ENCODE data around the gene RRP7A.
"Not testable (repeated sequence)": the region's sequence is repeated elsewhere in the genome, so short reads cannot be mapped to it uniquely, and the experiment has no call there.

The RRP7A gene, protein sequence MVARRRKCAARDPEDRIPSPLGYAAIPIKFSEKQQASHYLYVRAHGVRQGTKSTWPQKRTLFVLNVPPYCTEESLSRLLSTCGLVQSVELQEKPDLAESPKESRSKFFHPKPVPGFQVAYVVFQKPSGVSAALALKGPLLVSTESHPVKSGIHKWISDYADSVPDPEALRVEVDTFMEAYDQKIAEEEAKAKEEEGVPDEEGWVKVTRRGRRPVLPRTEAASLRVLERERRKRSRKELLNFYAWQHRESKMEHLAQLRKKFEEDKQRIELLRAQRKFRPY

DNA sequence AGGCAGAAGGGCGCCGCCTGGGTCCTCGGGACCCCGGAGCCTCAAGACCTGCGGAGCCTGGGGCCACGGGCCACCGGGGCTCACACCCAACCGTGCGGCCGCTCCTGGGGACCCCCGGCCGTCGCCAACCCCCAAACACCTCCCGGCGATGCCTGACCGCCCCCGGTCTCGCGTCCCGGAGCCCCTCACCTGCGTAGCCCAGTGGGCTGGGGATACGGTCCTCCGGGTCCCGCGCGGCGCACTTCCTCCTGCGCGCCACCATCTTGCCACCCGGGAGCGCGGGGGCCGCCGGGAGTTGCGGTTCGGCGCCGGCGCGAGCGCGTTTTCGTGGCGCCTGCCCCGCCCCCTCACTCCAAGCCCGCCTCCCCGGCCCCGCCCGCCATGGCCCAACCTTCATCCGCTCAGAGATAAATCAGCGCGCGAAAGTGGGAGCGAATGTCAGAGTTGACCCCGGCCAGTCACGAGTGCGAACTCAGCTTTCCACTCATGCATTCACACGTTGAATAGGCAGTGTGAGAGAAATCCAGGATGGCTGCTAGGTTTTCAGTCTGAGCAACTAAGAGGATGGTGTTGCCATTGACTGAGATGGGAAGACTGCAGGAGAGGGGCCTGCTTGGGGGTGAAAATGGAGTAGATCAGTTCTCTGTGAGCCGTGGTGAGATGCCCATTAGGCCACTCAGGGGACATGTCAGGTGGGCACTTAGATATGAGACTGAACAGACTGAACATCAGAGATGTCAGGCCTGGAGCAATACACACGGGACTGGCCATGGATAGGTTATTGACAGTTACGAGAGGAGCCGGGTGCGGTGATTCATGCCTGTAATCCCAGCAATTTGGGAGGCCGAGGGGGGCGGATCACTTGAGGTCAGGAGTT is at the start of gene RRP7A:
RRP7A (minus strand) TSS at position 272 of the 877 bp plus-strand sequence; CDS start at position 262, 10 bp downstream.
- peak; percentile 61 to 74 (median 67) for DNase-seq (ENCODE audit: low read depth in 2 of 3, low spot score in 2 of 3)

DNA sequence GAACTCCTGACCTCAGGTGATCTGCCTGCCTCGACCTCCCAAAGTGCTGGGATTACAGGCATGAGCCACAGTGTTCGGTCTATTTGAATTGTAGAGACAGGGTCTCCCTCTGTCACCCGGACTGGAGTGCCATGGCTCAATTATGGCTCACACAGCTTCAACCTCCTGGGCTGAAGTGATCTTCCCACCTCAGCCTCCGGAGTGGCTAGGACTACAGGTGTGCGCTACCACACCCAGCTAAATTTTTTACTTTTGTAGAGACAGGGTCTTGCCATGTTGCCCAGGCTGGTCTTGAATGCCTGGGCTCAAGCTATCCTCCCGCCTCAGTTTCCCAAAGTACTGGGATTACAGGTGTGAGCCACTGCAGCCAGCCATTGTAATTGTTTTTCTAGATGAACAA is 48.4 kb upstream of the RRP7A start:
- not testable (repeated sequence) for DNase-seq (ENCODE audit: low read depth in 2 of 3, low spot score in 2 of 3)

DNA sequence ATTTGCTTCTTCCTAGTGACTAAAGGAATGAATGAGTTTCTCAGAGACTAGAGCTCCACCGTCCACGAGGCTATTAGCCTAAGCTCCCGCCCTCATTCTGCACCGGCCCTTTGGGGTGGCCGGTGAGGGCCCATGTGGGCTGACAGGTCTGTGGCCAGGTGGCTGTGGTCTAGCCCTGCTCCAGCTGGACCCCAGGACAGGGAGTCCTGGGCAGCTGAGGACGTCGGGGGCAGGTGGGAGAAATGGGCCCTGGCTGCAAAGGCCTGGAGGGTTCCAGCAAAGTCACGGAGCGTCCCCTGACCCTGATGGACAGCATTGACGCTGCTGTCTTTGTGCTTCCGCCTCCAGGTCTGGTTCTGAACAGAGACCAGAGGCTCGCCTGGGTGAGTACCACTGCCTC is 46.4 kb upstream of the RRP7A start:
- DNase-seq (ENCODE audit: low read depth in 2 of 3, low spot score in 2 of 3) = no peak

DNA sequence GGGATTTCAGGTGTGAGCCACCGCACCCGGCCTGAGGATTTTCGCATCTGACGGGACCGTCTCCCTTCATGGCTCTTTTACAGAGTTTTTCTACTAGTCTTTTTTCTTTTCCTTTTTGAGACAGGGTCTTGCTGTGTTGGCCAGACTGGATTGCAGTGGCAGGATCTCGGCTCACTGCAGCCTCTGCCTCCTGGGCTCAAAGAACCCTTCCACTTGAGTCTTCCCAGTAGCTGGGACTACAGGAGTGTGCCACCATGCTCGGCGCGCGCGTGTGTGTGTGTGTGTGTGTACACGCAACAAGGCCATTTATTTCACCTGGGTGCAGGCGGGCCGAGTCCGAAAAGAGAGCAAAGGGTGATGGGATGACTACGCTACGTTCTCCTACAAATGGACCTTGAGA is 45.1 kb upstream of the RRP7A start:
- DNase-seq (ENCODE audit: low read depth in 2 of 3, low spot score in 2 of 3) = no peak

DNA sequence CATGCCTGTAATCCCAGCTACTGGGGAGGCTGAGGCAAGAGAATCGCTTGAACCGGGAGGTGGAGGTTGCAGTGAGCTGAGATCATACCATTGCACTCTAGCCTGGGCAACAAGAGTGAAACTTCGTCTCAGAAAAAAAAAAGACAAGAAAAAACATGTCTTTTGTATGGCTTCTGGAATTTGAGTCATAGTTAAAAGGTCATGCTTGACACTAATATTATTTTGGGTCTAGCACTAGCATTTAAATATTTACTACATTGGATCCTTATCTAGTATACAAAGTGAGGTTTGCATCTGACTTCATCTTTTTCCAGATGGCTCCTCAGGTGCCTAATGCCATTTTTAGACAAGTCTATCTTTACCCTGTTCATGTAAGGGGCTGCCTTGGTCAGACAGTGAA is 44.3 kb upstream of the RRP7A start:
- not testable (repeated sequence) for DNase-seq (ENCODE audit: low read depth in 2 of 3, low spot score in 2 of 3)

DNA sequence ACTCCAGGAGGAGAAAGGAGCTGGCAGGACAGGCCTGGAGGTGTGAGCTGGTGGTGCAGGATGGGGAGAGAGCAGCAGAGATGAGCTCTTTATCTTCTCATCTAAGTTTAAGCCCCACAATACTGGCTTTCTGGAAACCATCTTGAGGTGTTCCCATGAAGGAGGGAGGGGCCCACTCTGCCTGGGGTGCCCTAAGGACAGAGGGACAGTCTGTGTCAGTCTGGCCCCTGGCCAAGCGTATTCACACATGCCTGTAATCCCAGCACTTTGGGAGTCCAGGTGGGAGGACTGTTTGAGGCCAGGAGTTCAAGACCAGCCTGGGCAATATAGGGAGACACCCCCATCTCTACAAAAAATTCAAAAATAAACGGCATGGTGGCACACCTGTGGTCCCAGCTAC is 43.1 kb upstream of the RRP7A start:
- no peak for DNase-seq (ENCODE audit: low read depth in 2 of 3, low spot score in 2 of 3)

DNA sequence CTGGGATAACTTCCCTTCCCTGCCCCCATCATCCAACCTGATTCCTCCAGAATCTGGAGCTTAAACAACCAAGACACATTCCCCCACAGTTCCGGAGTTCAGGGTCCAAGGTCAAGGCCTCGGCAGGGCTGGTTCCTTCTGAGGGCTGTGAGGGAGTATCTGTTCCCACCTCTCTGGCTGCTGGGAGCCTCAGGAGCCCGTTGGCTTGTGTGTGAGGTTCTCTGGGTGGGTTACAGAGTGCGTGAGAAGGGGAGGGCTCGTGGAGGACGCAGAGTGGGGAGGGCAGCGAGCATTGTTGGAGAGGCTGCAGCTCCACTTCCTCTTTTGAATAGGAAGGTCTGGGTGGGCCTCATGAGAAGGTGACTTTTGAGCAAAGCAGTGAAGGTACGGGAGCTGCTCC is 42.7 kb upstream of the RRP7A start:
- DNase-seq (ENCODE audit: low read depth in 2 of 3, low spot score in 2 of 3) = no peak

DNA sequence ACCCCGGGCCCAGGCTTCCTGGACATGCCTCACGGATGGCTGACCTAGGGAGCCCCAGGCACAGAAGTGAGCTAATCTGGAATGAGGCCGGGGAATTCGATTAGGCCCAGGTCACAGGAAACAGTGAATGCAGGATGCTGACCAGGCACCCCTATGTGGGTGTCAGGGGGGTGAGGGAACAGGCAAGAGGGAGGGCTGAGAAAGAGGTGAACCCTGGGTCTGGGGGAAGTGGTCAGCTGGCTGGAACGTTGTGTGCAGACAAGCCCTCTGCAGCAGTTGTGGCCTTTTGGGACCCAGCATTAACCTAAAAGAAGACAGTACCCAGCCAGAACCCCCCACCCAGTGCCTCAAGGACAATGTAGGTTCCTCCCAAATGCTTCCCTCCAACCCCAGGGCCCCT is 42.3 kb upstream of the RRP7A start:
- DNase-seq (ENCODE audit: low read depth in 2 of 3, low spot score in 2 of 3) = no peak

DNA sequence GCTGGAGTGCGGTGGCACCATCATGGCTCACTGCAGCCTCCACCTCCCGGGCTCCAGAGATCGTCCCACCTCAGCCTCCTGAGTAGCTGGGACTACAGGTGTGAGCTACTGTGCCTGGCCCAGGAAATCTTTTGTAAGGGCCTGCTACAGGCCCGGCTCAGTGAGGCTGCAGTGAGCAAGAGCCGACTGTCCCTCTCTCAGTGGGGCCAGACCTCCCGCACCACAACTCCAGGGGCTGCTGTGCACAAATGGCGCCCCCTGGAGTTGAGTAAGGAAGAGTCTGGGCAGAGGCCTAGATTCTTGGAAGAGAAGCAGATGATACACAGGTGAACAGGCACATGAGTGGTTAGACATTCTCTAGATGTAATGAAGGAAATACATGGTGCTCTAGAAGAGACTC is 41.2 kb upstream of the RRP7A start:
- no peak for DNase-seq (ENCODE audit: low read depth in 2 of 3, low spot score in 2 of 3)

DNA sequence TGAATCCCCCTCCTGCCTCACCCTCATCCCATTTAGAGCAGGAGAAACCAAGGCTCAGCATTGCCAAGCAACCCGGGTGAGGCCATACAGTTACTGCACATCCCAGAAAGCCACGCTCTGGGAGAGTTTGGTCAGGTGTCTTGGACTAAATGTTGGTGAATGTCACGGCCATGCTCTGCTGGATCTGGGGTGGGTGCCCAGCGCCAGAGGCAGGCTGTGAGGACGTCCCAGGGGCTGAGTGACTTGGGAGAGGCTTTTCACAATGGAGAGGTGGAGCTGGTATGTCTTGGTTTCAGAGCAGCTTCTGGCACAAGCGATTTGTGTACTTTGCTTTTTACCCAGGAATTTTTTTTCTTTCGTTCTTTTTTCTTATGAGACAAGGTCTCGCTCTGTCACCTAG is 40.8 kb upstream of the RRP7A start:
- DNase-seq (ENCODE audit: low read depth in 2 of 3, low spot score in 2 of 3) = no peak

DNA sequence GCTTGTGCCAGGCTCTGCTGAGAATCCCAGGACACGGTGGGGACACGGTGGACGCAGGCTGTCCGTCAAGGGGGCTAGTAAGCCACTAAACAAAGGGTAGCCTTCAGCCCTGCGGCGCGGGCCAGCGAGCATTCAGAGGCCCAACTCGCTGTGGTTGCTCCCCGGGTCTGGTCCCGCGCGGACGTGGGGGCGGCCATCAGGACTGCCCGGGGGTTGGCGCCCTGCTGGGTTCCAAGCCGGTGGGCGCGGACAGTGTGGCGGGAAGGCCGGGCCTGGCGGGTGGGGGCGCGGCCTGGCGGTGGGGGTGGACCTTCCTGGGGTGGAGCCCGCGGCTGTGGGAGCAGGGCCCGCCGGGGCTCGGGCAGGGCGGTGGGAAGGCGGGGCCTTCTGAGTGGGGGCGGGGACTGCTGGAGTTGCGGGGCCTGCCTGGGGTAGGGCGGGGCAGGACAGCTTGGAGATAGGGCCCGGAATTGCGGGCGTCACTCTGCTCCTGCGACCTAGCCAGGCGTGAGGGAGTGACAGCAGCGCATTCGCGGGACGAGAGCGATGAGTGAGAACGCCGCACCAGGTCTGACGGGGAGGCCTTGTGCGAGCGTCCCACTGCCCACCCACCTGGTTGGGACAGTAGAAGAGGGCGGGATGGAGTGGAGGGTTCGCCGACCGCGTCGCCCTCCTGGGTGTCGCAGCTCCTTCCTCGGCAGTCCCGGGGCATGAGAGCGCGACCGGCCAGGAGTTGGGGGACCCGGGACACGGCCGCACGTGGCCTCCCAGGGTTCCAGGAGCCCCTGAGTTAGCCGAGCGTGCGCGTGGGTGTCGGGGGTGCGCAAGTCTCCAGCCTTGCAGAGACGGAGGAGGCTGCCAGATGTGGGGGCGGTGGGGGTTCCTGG is 34.1 kb upstream of the RRP7A start, which contains the start of gene SERHL2:
SERHL2 (plus strand) TSS at position 482 of the 887 bp plus-strand sequence; CDS start at position 547, 65 bp downstream.
- peak; percentile 53 to 59 (median 58) for DNase-seq (ENCODE audit: low read depth in 2 of 3, low spot score in 2 of 3)

DNA sequence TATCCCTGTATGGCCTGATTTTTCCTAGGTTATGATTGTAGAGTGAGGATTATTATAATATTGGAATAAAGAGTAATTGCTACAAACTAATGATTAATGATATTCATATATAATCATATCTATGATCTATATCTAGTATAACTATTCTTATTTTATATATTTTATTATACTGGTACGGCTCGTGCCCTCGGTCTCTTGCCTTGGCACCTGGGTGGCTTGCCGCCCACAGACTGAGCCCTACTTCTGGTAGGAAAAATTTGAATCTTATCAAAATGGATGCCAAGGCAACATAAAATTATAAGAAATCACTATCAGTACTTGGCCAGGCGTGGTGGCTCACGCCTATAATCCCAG is 32.7 kb upstream of the RRP7A start:
- DNase-seq (ENCODE audit: low read depth in 2 of 3, low spot score in 2 of 3) = not testable (repeated sequence)

DNA sequence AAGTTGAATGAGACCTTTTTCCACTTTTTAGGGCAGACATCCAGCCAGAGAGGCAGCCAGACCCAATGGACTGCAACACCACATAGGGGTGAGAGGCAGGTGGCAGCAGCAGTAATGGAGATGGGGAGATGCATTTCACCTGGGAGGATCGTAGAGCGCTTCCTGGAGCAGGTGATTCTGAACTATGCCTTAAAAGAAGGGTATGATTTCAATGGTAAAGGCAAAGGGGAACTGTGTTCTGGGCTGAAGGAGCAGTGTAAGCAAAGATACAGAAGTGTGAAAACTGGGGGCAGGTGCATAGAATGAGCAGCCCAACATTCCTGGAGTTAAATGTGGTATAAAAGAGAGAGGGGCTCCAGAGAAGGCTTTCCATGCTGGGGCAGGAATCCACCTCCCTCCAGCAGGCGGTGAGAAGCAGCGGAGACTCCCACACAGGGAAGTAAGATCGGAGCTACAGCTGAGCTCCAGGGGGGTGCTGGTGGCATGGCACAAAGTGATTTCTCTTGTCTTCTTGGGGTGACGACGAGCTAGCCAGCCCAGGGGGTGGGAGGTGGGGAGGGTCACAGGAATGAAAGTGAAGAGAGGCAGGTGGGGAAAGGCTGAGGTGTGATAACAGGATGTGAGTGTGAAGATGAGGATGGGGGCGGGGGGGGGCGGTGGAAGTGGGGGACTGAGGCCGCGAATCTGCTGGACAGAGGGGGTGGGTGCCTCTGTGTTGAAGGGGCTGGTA is 29.9 kb upstream of the RRP7A start:
- no peak for DNase-seq (ENCODE audit: low read depth in 2 of 3, low spot score in 2 of 3)

DNA sequence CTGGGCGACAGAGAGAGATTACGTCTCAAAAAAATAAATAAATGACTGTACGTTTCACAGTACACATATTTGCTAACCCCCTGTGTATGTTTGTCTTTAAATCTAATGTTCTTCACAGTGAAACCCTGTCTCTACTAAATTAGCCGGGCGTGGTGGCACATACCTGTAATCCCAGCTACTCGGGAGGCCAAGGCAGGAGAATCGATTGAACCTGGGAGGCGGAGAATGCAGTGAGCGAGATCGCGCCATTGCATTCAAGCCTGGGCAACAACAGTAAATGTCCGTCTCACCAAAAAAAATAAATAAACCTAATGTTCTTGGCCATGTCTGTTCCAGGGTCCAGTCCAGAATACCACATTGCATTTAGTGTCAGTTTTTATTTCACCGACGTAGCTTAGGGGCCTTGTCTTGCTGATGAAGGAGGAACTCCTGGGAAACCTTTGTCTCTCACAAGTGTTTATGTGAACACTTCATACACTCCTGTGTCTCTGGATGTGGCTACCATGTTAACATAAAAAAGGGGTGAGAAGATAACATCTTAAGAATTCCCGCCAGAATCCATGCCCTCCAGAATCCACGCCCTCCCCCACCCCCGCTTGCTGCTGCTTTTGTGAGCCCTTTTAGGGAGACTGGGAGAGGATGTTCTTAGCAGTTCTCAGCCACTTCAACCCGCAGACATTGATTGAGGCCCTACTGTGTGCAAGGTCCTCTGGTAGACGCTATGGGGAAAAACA is 29.2 kb upstream of the RRP7A start:
- DNase-seq (ENCODE audit: low read depth in 2 of 3, low spot score in 2 of 3) = no peak

DNA sequence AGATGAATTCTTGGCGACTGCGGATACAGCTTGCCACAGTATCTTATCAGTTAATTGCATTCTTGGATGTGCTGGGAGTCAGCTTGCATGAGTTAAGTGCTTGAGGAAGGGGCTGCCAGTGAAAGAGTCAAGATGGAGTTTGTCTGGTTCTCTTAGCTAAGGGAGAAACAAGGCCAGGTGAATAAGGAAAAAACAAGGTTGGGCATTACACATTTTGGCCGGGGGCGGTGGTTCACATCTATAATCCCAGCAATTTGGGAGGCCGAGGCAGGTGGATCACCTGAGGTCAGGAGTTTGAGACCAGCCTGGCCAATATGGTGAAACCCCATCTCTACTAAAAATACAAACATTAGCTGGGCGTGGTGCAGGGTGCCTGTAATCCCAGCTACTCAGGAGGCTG is 28.5 kb upstream of the RRP7A start:
- DNase-seq (ENCODE audit: low read depth in 2 of 3, low spot score in 2 of 3) = not testable (repeated sequence)

DNA sequence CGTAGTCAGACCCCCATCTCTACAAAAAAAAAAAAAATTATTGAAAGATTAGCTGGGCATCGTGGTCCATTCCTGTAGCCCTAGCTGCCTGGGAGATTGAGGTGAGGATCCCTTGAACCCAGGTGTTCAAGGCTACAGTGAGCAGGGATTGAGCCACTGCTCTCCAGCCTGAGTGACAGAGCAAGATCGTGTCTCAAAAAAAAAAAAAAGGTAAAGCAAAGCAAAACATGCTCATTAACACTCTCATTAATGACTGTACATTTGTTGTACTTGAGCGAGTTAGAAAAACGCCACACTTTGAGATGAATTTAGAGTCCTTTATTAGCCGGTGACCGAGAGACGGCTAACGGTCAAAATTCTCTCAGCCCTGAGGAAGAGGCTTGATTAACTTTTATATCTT is 28.0 kb upstream of the RRP7A start:
- no peak for DNase-seq (ENCODE audit: low read depth in 2 of 3, low spot score in 2 of 3)

DNA sequence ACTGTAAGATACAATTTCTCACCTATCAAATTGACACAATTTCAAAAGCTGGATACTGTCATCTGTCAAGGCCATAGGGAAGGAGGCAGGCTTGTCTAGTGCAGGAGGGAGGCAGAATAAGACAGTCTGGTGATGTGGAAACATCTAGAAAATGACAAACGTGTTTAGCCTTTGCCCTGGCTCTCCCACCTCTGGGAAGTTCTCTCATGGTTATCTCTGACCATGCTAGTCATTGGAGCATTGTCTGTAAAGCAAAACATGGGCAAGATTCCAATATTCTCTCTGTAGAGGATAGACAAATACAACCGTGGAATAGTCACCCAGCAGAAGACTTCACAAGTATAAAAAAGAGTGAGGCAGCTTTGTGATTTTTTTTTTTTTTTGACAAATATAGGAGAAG is 25.1 kb upstream of the RRP7A start:
- no peak for DNase-seq (ENCODE audit: low read depth in 2 of 3, low spot score in 2 of 3)

DNA sequence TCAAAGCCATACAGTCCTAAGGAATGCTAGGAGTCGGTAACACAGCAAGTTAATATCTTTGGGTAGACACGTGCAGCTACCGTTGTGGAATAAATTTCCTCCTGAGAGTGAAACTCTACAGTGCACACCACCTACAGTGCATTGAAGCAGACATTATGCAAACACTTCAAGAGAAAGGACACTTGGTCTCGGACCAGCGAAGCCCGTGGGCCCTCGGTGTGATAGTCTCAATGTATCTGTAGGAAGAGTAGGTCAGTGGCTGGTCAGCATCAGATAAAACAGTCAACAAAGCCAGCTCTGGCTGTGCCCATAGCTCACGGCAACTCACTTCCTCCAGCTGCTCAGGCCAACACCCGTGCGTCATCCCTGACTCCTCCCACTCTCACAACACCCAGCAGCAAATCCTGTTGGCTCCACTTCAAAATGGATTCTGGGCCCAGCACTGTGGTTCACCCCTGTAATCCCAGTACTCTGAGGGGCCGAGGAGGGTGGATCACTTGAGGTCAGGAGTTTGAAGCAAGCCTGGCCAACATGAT is 19.7 kb upstream of the RRP7A start:
- DNase-seq (ENCODE audit: low read depth in 2 of 3, low spot score in 2 of 3) = not testable (repeated sequence)

DNA sequence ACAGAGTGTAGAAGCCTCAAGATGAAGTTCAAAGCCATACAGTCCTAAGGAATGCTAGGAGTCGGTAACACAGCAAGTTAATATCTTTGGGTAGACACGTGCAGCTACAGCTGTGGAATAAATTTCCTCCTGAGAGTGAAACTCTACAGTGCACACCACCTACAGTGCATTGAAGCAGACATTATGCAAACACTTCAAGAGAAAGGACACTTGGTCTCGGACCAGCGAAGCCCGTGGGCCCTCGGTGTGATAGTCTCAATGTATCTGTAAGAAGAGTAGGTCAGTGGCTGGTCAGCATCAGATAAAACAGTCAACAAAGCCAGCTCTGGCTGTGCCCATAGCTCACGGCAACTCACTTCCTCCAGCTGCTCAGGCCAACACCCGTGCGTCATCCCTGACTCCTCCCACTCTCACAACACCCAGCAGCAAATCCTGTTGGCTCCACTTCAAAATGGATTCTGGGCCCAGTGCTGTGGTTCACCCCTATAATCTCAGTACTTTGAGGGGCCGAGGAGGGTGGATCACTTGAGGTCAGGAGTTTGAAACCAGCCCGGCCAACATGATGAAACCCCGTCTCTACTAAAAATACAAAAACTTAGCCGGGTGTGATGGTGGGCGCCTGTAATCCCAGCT is 17.7 kb upstream of the RRP7A start:
- not testable (repeated sequence) for DNase-seq (ENCODE audit: low read depth in 2 of 3, low spot score in 2 of 3)

Data from activated CD8-positive, alpha-beta memory T cell treated with anti-CD3 and anti-CD28 coated beads for 48 hours (primary cell).